ENCODE results near the gene KMT2D. TPM values are rescaled to one million over a fixed set of nuclear protein-coding genes. Genes with fewer than 3 reads are reported as not detected.

The KMT2D gene
- total RNA-seq, 1 experiment from 2014 or later = 18.6 TPM

- in situ Hi-C loops (cut with HindIII; ENCODE audit: low sequenced_read_pairs) = no loop called here
Observed at GRCh38 chr12:49025463-49025862, 35.1 kb downstream of the KMT2D start.

GRCh38 chr12:49024543-49024942 lies 36.1 kb downstream of the KMT2D start:
- DNase-seq (ENCODE audit: low spot score) = no peak
- in situ Hi-C loops (cut with HindIII; ENCODE audit: low sequenced_read_pairs) = no loop called here

More at GRCh38 chr12:49025463-49025862, 35.1 kb downstream of the KMT2D start:
- no peak for DNase-seq (ENCODE audit: low spot score)

GRCh38 chr12:49023812-49024211 lies 36.8 kb downstream of the KMT2D start:
- DNase-seq (ENCODE audit: low spot score) = no peak
- in situ Hi-C loops (cut with HindIII; ENCODE audit: low sequenced_read_pairs) = no loop called here

- in situ Hi-C loops (cut with HindIII; ENCODE audit: low sequenced_read_pairs) = no loop called here
- DNase-seq (ENCODE audit: low spot score) = no peak
Observed at GRCh38 chr12:49022558-49023178, 37.9 kb downstream of the KMT2D start.

- DNase-seq (ENCODE audit: low spot score) = no peak
- in situ Hi-C loops (cut with HindIII; ENCODE audit: low sequenced_read_pairs) = no loop called here
Observed at GRCh38 chr12:49021292-49021915, 39.2 kb downstream of the KMT2D start.

GRCh38 chr12:49020441-49020840 lies 40.2 kb downstream of the KMT2D start:
- in situ Hi-C loops (cut with HindIII; ENCODE audit: low sequenced_read_pairs) = no loop called here
- DNase-seq (ENCODE audit: low spot score) = no peak

GRCh38 chr12:49019443-49020324 lies 40.9 kb downstream of the KMT2D start:
- in situ Hi-C loops (cut with HindIII; ENCODE audit: low sequenced_read_pairs) = no loop called here
- DNase-seq (ENCODE audit: low spot score) = peak; percentile 19

GRCh38 chr12:49019120-49019430 lies 41.5 kb downstream of the KMT2D start:
- DNase-seq (ENCODE audit: low spot score) = no peak
- in situ Hi-C loops (cut with HindIII; ENCODE audit: low sequenced_read_pairs) = no loop called here

GRCh38 chr12:49018261-49019119 lies 42.1 kb downstream of the KMT2D start, which contains the start of gene PRKAG1:
TSS of gene PRKAG1 (minus strand) at chr12:49018776. CDS start at chr12:49018740, 36 bp downstream.
- peak; percentile 97 for DNase-seq (ENCODE audit: low spot score)
- in situ Hi-C loops (cut with HindIII; ENCODE audit: low sequenced_read_pairs) = no loop called here

- no peak for DNase-seq (ENCODE audit: low spot score)
Observed at GRCh38 chr12:49017891-49018260, 42.7 kb downstream of the KMT2D start.

GRCh38 chr12:49015196-49015595 lies 45.4 kb downstream of the KMT2D start:
- in situ Hi-C loops (cut with HindIII; ENCODE audit: low sequenced_read_pairs) = no loop called here

More at GRCh38 chr12:49017891-49018260, 42.7 kb downstream of the KMT2D start:
- in situ Hi-C loops (cut with HindIII; ENCODE audit: low sequenced_read_pairs) = no loop called here

GRCh38 chr12:49014547-49014946 lies 46.0 kb downstream of the KMT2D start:
- DNase-seq (ENCODE audit: low spot score) = no peak
- in situ Hi-C loops (cut with HindIII; ENCODE audit: low sequenced_read_pairs) = no loop called here

More at GRCh38 chr12:49015196-49015595, 45.4 kb downstream of the KMT2D start:
- DNase-seq (ENCODE audit: low spot score) = no peak

- in situ Hi-C loops (cut with HindIII; ENCODE audit: low sequenced_read_pairs) = no loop called here
- DNase-seq (ENCODE audit: low spot score) = no peak
Observed at GRCh38 chr12:49013428-49013827, 47.2 kb downstream of the KMT2D start.

GRCh38 chr12:49012739-49013138 lies 47.9 kb downstream of the KMT2D start:
- DNase-seq (ENCODE audit: low spot score) = no peak
- in situ Hi-C loops (cut with HindIII; ENCODE audit: low sequenced_read_pairs) = no loop called here

Other genes with a start within 250 kb of the KMT2D start
- gene CACNB3, start 242.3 kb downstream of the KMT2D start, total RNA-seq (2014; rRNA removed; shearing (Covaris generic)) = 2.9 and 17.2 TPM in 2 replicates
- 73.4 and 87.1 TPM in 2 replicates for gene DDX23, start 208.6 kb downstream of the KMT2D start, total RNA-seq (2014; rRNA removed; shearing (Covaris generic))
- gene RND1, start 194.9 kb downstream of the KMT2D start, total RNA-seq (2014; rRNA removed; shearing (Covaris generic)) = 0.88 and 1.9 TPM in 2 replicates
- 2.0 and 2.8 TPM in 2 replicates for gene FKBP11, start 135.3 kb downstream of the KMT2D start, total RNA-seq (2014; rRNA removed; shearing (Covaris generic))
- gene ARF3, start 103.3 kb downstream of the KMT2D start, total RNA-seq (2014; rRNA removed; shearing (Covaris generic)) = 118 and 141 TPM in 2 replicates
- 3.9 and 10.1 TPM in 2 replicates for gene WNT10B, start 89.1 kb downstream of the KMT2D start, total RNA-seq (2014; rRNA removed; shearing (Covaris generic))
- not detected in 2 replicates for gene WNT1, start 82.5 kb downstream of the KMT2D start, total RNA-seq (2014; rRNA removed; shearing (Covaris generic))
- gene DDN, start 61.4 kb downstream of the KMT2D start, total RNA-seq (2014; rRNA removed; shearing (Covaris generic)) = 2.3 and 5.2 TPM in 2 replicates
- gene PRKAG1, start 42.0 kb downstream of the KMT2D start, total RNA-seq (2014; rRNA removed; shearing (Covaris generic)) = 63.5 and 71.2 TPM in 2 replicates
- 2.5 and 3.5 TPM in 2 replicates for gene RHEBL1, start 9.2 kb upstream of the KMT2D start, total RNA-seq (2014; rRNA removed; shearing (Covaris generic))
- gene DHH, start 34.0 kb upstream of the KMT2D start, total RNA-seq (2014; rRNA removed; shearing (Covaris generic)) = 0.06 TPM in 1 of 2 replicates, not detected in the other
- gene LMBR1L, start 50.1 kb upstream of the KMT2D start, total RNA-seq (2014; rRNA removed; shearing (Covaris generic)) = 26.8 and 40.8 TPM in 2 replicates
- gene TUBA1B, start 70.6 kb upstream of the KMT2D start, total RNA-seq (2014; rRNA removed; shearing (Covaris generic)) = 2,974 and 3,054 TPM in 2 replicates
- gene TUBA1A, start 128.3 kb upstream of the KMT2D start, total RNA-seq (2014; rRNA removed; shearing (Covaris generic)) = 446 and 521 TPM in 2 replicates
- gene TUBA1C, start 204.3 kb upstream of the KMT2D start, total RNA-seq (2014; rRNA removed; shearing (Covaris generic)) = 279 and 457 TPM in 2 replicates
- gene PRPH, start 234.4 kb upstream of the KMT2D start, total RNA-seq (2014; rRNA removed; shearing (Covaris generic)) = 1.8 and 2.2 TPM in 2 replicates